Muscle of leg (tissue), 11 donors: Measurements from ENCODE around the gene SBK1. TPM values are rescaled to one million over a fixed set of nuclear protein-coding genes. Genes with fewer than 3 reads are reported as not detected.

ENCODE experiments used
- DNase-seq: peaks from one replicate; pipeline ENCODE4 v3.0.0; 2013
- H3K27ac ChIP-seq: one replicate; pipeline ENCODE4 v1.5.1; 2013; ENCODE audit warnings: mild to moderate bottlenecking, low read length, control low read depth
- H3K27me3 ChIP-seq: one replicate; pipeline ENCODE4 v1.6.1; 2013; ENCODE audit warnings: low read length; ENCODE audit not compliant: control insufficient read depth, insufficient read depth
- H3K36me3 ChIP-seq: one replicate; pipeline ENCODE4 v1.6.1; 2013; ENCODE audit warnings: low read length; ENCODE audit not compliant: control insufficient read depth, insufficient read depth
- H3K4me1 ChIP-seq: one replicate; pipeline ENCODE4 v1.6.1; 2013; ENCODE audit warnings: low read length; ENCODE audit not compliant: control insufficient read depth, insufficient read depth
- H3K4me3 ChIP-seq: one replicate; pipeline ENCODE4 v1.5.1; 2013; ENCODE audit warnings: low read length, control low read depth
- H3K9me3 ChIP-seq: replicated peaks from 2 replicates; pipeline ENCODE4 v1.6.1; 2013; ENCODE audit warnings: low read depth, low read length; ENCODE audit not compliant: control insufficient read depth
- WGBS: methylation state at CpG from one replicate; pipeline ENCODE4 v1.1.5; 2013; ENCODE audit warnings: missing lambda C conversion rate; ENCODE audit not compliant: insufficient coverage; 5-methylcytosine and 5-hydroxymethylcytosine counted together
- polyA plus RNA-seq, 8 donors: library from polyadenylated mRNA; unstranded; fragments of 120-200 nt; gene quantifications; one replicate each; pipeline versions ENCODE4 v1.2.1 to v1.2.3, GENCODE V29; 2013; ENCODE audit warnings: inconsistent platforms in 1 of 8, low replicate concordance in 1 of 8; ENCODE audit not compliant: insufficient read length in 8 of 8, insufficient read depth in 1 of 8
- total RNA-seq: library from RNA; stranded (reverse); fragments of 120-200 nt; gene quantifications from one replicate; pipeline ENCODE4 v1.2.4, GENCODE V29; 2013

The SBK1 gene
- total and polyA plus RNA-seq, 9 donors: 2.9 to 19.3 (median 15.8) TPM

DNA sequence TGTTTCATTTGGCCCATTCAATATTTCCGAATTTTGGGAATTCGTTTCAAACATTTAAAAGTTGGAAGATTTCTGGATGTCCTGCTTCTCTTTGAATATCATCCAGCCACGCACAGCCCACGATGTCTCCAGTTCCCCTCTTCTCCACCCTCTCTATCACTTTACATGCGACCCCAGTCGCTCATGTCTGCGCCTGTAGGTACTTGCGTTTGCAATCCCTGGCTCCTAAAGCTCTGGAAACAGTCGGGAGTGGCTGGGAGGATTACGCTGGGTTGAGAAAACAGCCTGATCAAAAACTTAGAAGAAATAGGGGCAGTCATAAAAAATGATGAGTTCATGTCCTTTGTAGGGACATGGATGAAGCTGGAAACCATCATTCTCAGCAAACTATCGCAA is 1.5 kb upstream of the SBK1 start:
- no peak for DNase-seq
- no peak overlapping the region for H3K4me3 ChIP-seq
- peaks cover 21% of the 10 kb centered on the region for H3K27me3 ChIP-seq
- H3K4me1 ChIP-seq: peaks cover 29% of the 10 kb centered on the region
- H3K9me3 ChIP-seq: no peaks in the 10 kb centered on the region
- H3K36me3 ChIP-seq: no peaks in the 10 kb centered on the region
- WGBS: no CpG with 5 or more reads among the region's 11 CpGs
- H3K27ac ChIP-seq: no peak overlapping the region

DNA sequence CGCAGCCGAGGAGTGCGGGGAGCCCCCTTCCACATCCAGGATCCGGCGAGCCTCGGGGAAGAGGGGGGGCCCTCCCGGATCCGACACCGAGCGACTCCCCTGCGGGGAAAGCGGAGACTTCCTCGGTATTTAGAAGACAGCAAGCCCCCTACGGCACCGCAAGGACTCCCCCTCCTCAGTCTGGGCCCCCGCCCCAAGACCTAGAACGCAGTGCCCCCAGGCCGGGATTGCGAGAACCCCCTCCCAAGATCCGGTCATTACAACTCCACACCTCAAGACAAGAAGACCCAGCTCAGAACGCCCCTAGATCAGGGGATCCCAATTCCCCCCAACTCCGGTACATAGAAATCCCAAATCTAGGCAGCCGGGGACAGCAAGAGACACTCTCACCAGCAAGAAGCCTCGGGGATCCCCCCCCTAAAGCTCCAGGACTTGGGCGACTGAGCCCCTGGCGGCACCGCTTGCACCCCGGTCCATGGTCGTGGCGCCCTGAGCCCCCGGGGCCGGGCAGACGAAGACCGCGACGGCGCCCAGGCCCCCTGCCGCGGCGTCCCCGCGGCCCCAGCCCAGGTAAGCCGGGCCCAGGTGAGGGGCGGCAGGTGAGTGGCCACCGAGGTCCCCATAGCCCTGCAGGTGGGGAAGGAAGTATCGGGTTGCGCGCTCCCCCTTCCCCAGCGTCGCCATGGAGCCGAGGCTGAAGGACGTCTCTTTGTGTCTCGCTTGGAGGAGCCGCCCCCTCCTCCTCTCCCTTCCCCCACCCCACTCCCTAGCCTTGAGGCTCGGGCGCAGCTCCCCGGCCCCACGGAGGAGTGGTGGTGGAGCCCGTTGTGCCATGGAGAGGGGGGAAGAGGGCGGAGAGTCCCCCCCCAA is 641 bp downstream of the SBK1 start:
- WGBS: under 1% methylated on average over 43 of the region's 60 CpGs
- Histone ChIP-seq H3K4me3 (peak overlapping the region; percentile 56), H3K36me3 (no peaks in the 10 kb centered on the region), H3K27me3 (peaks cover 21% of the 10 kb centered on the region), H3K9me3 (no peaks in the 10 kb centered on the region), H3K4me1 (peaks cover 27% of the 10 kb centered on the region), H3K27ac (no peak overlapping the region)
- no peak for DNase-seq

- DNase-seq: no peak
- no peaks in the 10 kb centered on the region for H3K36me3 ChIP-seq
- H3K4me1 ChIP-seq: peaks cover 23% of the 10 kb centered on the region
- H3K9me3 ChIP-seq: no peaks in the 10 kb centered on the region
- WGBS: no CpG with 5 or more reads among the region's 10 CpGs
- H3K4me3 ChIP-seq: peak overlapping the region; percentile 9
- H3K27me3 ChIP-seq: peaks cover 21% of the 10 kb centered on the region
- H3K27ac ChIP-seq: no peak overlapping the region
These were observed 1.3 kb downstream of the SBK1 start for GRCh38 chr16:28293601-28293960.

- no peaks in the 10 kb centered on the region for H3K36me3 ChIP-seq
- H3K27me3 ChIP-seq: peaks cover 21% of the 10 kb centered on the region
- H3K27ac ChIP-seq: no peak overlapping the region
- H3K4me1 ChIP-seq: peaks cover 19% of the 10 kb centered on the region
- H3K4me3 ChIP-seq: no peak overlapping the region
- DNase-seq: no peak
- no peaks in the 10 kb centered on the region for H3K9me3 ChIP-seq
- WGBS: 78% methylated on average over 6 of the region's 6 CpGs
These were observed 1.9 kb downstream of the SBK1 start for GRCh38 chr16:28294201-28294600.

- WGBS: 55% methylated on average over 6 of the region's 11 CpGs
- Histone ChIP-seq H3K27me3 (peaks cover 21% of the 10 kb centered on the region), H3K36me3 (no peaks in the 10 kb centered on the region), H3K27ac (no peak overlapping the region), H3K4me1 (peaks cover 17% of the 10 kb centered on the region), H3K4me3 (no peak overlapping the region), H3K9me3 (no peaks in the 10 kb centered on the region)
- DNase-seq: no peak
These were observed 3.0 kb downstream of the SBK1 start for GRCh38 chr16:28295276-28295675.

GRCh38 chr16:28297308-28297707 is 5.0 kb downstream of the SBK1 start:
- 61% methylated on average over 2 of the region's 2 CpGs for WGBS
- H3K4me1 ChIP-seq: peaks cover 19% of the 10 kb centered on the region
- H3K27me3 ChIP-seq: peaks cover 21% of the 10 kb centered on the region
- no peaks in the 10 kb centered on the region for H3K9me3 ChIP-seq
- DNase-seq: no peak
- H3K27ac ChIP-seq: no peak overlapping the region
- H3K36me3 ChIP-seq: no peaks in the 10 kb centered on the region
- H3K4me3 ChIP-seq: no peak overlapping the region

GRCh38 chr16:28297784-28298510 is 5.6 kb downstream of the SBK1 start:
- Histone ChIP-seq H3K4me1 (peaks cover 15% of the 10 kb centered on the region), H3K9me3 (no peaks in the 10 kb centered on the region), H3K4me3 (no peak overlapping the region), H3K27me3 (peaks cover 17% of the 10 kb centered on the region), H3K27ac (no peak overlapping the region), H3K36me3 (no peaks in the 10 kb centered on the region)
- no peak for DNase-seq
- 48% methylated on average over 6 of the region's 11 CpGs for WGBS

DNA sequence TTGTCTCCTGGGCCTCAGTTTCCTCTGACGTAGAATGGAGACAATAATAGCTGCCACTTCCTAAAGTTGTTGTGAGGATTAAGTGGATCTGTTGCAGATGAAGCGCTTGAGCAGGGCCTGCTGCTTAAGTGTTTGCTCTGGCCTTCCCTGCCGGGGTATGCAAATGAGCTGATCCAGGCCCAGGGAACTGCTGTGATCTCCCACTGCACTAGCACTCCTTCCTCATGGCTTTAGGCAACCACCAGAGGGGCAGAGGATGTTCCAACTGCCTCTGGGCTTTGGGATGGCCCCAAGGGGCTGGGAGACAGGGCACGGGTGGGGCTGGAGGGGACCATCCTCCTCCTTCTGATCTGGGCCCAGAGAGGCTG is 6.2 kb downstream of the SBK1 start:
- H3K4me1 ChIP-seq: peaks cover 10% of the 10 kb centered on the region
- 44% methylated on average over 3 of the region's 4 CpGs for WGBS
- H3K36me3 ChIP-seq: no peaks in the 10 kb centered on the region
- H3K27ac ChIP-seq: no peak overlapping the region
- H3K27me3 ChIP-seq: peaks cover 11% of the 10 kb centered on the region
- no peak overlapping the region for H3K4me3 ChIP-seq
- DNase-seq: no peak
- H3K9me3 ChIP-seq: no peaks in the 10 kb centered on the region

DNA sequence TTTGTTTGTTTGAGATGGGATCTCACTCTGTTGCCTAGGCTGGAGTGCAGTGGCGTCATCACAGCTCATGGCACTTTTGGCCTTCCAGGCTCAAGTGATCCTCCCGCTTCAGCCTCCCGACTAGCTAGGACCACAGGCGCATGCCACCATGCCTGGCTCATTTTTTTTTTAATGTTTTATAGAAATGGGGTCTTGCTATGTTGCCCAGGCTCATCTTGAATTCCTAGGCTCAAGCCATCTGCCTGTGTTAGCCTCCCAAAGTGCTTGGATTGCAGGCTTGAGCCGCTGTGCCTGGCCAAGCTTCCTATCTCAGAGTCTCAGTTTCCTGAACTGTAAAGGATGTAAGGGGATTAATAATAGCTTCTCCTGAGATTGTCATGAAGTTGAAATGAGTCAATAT is 8.0 kb downstream of the SBK1 start:
- H3K4me1 ChIP-seq: peaks cover 8% of the 10 kb centered on the region
- no peak overlapping the region for H3K4me3 ChIP-seq
- H3K27me3 ChIP-seq: no peaks in the 10 kb centered on the region
- no peak for DNase-seq
- H3K9me3 ChIP-seq: no peaks in the 10 kb centered on the region
- WGBS: 71% methylated on average over 2 of the region's 5 CpGs
- H3K27ac ChIP-seq: no peak overlapping the region
- H3K36me3 ChIP-seq: no peaks in the 10 kb centered on the region

- no peak overlapping the region for H3K4me3 ChIP-seq
- H3K36me3 ChIP-seq: no peaks in the 10 kb centered on the region
- no peaks in the 10 kb centered on the region for H3K27me3 ChIP-seq
- H3K9me3 ChIP-seq: no peaks in the 10 kb centered on the region
- no peak for DNase-seq
- 67% methylated on average over 4 of the region's 6 CpGs for WGBS
- H3K27ac ChIP-seq: no peak overlapping the region
- peaks cover 8% of the 10 kb centered on the region for H3K4me1 ChIP-seq
These were observed 8.8 kb downstream of the SBK1 start for GRCh38 chr16:28301154-28301553.
